KMS-11 (cell line): ENCODE measurements around the gene MACROD2.

ENCODE experiments used
- H2AFZ ChIP-seq: fragments of 200-600 bp; sonication (generic); 2 replicates; pipeline ENCODE4 v1.6.1; 2016; ENCODE audit warnings: antibody characterized with exemption, mixed run types, low read depth
- H3K27ac ChIP-seq: fragments of 200-600 bp; sonication (generic); 2 replicates; pipeline ENCODE4 v1.6.1; 2016; ENCODE audit warnings: mild to moderate bottlenecking, mixed run types
- H3K27me3 ChIP-seq: fragments of 200-600 bp; sonication (generic); 2 replicates; pipeline ENCODE4 v1.6.1; 2017; ENCODE audit warnings: mild to moderate bottlenecking, low read depth, mixed run types, moderate library complexity; ENCODE audit not compliant: insufficient read depth
- H3K36me3 ChIP-seq: fragments of 200-600 bp; sonication (generic); 2 replicates; pipeline ENCODE4 v1.6.1; 2017; ENCODE audit warnings: mild to moderate bottlenecking, mixed run types; ENCODE audit not compliant: insufficient read depth
- H3K4me1 ChIP-seq: fragments of 200-600 bp; sonication (generic); 2 replicates; pipeline ENCODE4 v1.6.1; 2016; ENCODE audit warnings: mild to moderate bottlenecking, low read depth, mixed run types; ENCODE audit not compliant: poor library complexity, severe bottlenecking
- H3K4me2 ChIP-seq: fragments of 200-600 bp; sonication (generic); 2 replicates; pipeline ENCODE4 v1.7.0; 2016; ENCODE audit warnings: mild to moderate bottlenecking, mixed run types
- H3K4me3 ChIP-seq: fragments of 200-600 bp; sonication (generic); IDR thresholded peaks from 2 replicates; pipeline ENCODE4 v1.6.1; 2017; ENCODE audit warnings: low read depth, low read length, mixed read lengths; ENCODE audit not compliant: insufficient read depth
- H3K79me2 ChIP-seq: fragments of 200-600 bp; sonication (generic); 2 replicates; pipeline ENCODE4 v1.6.1; 2016; ENCODE audit warnings: low read depth, mixed run types; ENCODE audit not compliant: insufficient read depth
- H3K9ac ChIP-seq: fragments of 200-600 bp; sonication (generic); 2 replicates; pipeline ENCODE4 v1.6.1; 2016; ENCODE audit warnings: mild to moderate bottlenecking, mixed run types
- H4K20me1 ChIP-seq: fragments of 200-600 bp; sonication (generic); 2 replicates; pipeline ENCODE4 v1.6.1; 2016; ENCODE audit warnings: mild to moderate bottlenecking, mixed run types; ENCODE audit not compliant: insufficient read depth
- CTCF ChIP-seq: fragments of 200-600 bp; sonication (generic); conservative IDR thresholded peaks from 2 replicates; pipeline ENCODE4 v1.6.1; 2017; ENCODE audit warnings: low read depth, mild to moderate bottlenecking, antibody characterized with exemption, low read length, moderate library complexity, mixed read lengths

The MACROD2 gene

GRCh38 chr20:14765370-14765701, 770.0 kb downstream of the MACROD2 start:
- no peak for TF ChIP-seq CTCF
- Histone ChIP-seq H3K27ac (no peak overlapping the region), H3K9ac (no peak overlapping the region), H3K4me3 (no peak overlapping the region), H3K4me2 (no peak overlapping the region), H3K4me1 (no peaks in the 10 kb centered on the region), H3K36me3 (no peaks in the 10 kb centered on the region), H4K20me1 (no peaks in the 10 kb centered on the region), H3K79me2 (no peaks in the 10 kb centered on the region), H2AFZ (no peak overlapping the region), H3K27me3 (no peaks in the 10 kb centered on the region)

GRCh38 chr20:14773486-14773885, 778.2 kb downstream of the MACROD2 start:
- no peaks in the 10 kb centered on the region for H4K20me1 ChIP-seq
- no peaks in the 10 kb centered on the region for H3K27me3 ChIP-seq
- no peaks in the 10 kb centered on the region for H3K4me1 ChIP-seq
- H3K79me2 ChIP-seq, result no peaks in the 10 kb centered on the region
- no peak overlapping the region for H3K9ac ChIP-seq
- H3K27ac ChIP-seq, result no peak overlapping the region
- H3K4me2 ChIP-seq, result no peak overlapping the region
- no peak overlapping the region for H3K4me3 ChIP-seq
- no peaks in the 10 kb centered on the region for H3K36me3 ChIP-seq
- H2AFZ ChIP-seq, result no peak overlapping the region
- TF ChIP-seq CTCF, result no peak

GRCh38 chr20:14775778-14776177, 780.5 kb downstream of the MACROD2 start:
- Histone ChIP-seq H3K4me2 (no peak overlapping the region), H3K9ac (no peak overlapping the region), H3K27me3 (no peaks in the 10 kb centered on the region), H3K27ac (no peak overlapping the region), H4K20me1 (no peaks in the 10 kb centered on the region), H3K79me2 (no peaks in the 10 kb centered on the region), H3K36me3 (no peaks in the 10 kb centered on the region), H3K4me1 (no peaks in the 10 kb centered on the region), H2AFZ (no peak overlapping the region), H3K4me3 (no peak overlapping the region)
- no peak for TF ChIP-seq CTCF

- H4K20me1 ChIP-seq, result no peaks in the 10 kb centered on the region
- no peak overlapping the region for H2AFZ ChIP-seq
- no peaks in the 10 kb centered on the region for H3K27me3 ChIP-seq
- H3K4me1 ChIP-seq, result no peaks in the 10 kb centered on the region
- H3K4me2 ChIP-seq, result no peak overlapping the region
- H3K79me2 ChIP-seq, result no peaks in the 10 kb centered on the region
- H3K9ac ChIP-seq, result no peak overlapping the region
- no peak overlapping the region for H3K4me3 ChIP-seq
- no peak for TF ChIP-seq CTCF
- H3K36me3 ChIP-seq, result no peaks in the 10 kb centered on the region
- H3K27ac ChIP-seq, result no peak overlapping the region
These were observed 782.3 kb downstream of the MACROD2 start for GRCh38 chr20:14777591-14777990.

GRCh38 chr20:14778096-14778495, 782.8 kb downstream of the MACROD2 start:
- Histone ChIP-seq H3K4me3 (no peak overlapping the region), H3K79me2 (no peaks in the 10 kb centered on the region), H3K36me3 (no peaks in the 10 kb centered on the region), H3K9ac (no peak overlapping the region), H3K27me3 (no peaks in the 10 kb centered on the region), H2AFZ (no peak overlapping the region), H4K20me1 (no peaks in the 10 kb centered on the region), H3K27ac (no peak overlapping the region), H3K4me2 (no peak overlapping the region), H3K4me1 (no peaks in the 10 kb centered on the region)
- TF ChIP-seq CTCF, result no peak
